K562 (cell line): ENCODE results near the gene PIK3AP1.

Experiments used
- ATF3 ChIP-seq, 2 experiments: fragments of 450-650 bp in 1 of 2; sonication (generic) in 1 of 2; formaldehyde crosslinking in 1 of 2; IDR thresholded peaks in 1 of 2; conservative IDR thresholded peaks in 1 of 2; 2 replicates each; pipeline versions ENCODE4 v1.6.1 to v1.8.1; 2016 to 2023; ENCODE audit warnings: mild to moderate bottlenecking in 2 of 2, moderate library complexity in 2 of 2, inconsistent platforms in 1 of 2, missing genetic modification reagents in 1 of 2
- C11orf30 ChIP-seq: fragments of 450-650 bp; IDR thresholded peaks from 2 replicates; pipeline ENCODE4 v1.6.1; 2016; ENCODE audit warnings: low read depth, mild to moderate bottlenecking
- EP300 ChIP-seq: IDR thresholded peaks from 2 replicates; pipeline ENCODE4 v1.6.1; 2012; ENCODE audit warnings: low read length, improper control_type of control experiment
- HNRNPLL ChIP-seq: fragments of 200-400 bp; formaldehyde crosslinking; IDR thresholded peaks from 2 replicates; pipeline ENCODE4 v1.6.1; 2017; ENCODE audit warnings: low read length, low read depth, mild to moderate bottlenecking; ENCODE audit not compliant: poor library complexity, severe bottlenecking
- NR3C1 ChIP-seq: sonication (generic); formaldehyde crosslinking; IDR thresholded peaks from 2 replicates; pipeline ENCODE4 v1.8.1; 2022; ENCODE audit warnings: missing genetic modification reagents
- PHTF2 ChIP-seq: fragments of 250-450 bp; sonication (Bioruptor Pico); IDR thresholded peaks from 2 replicates; pipeline ENCODE4 v1.5.0; 2021; ENCODE audit warnings: mild to moderate bottlenecking
- POLR2A ChIP-seq: fragments of 450-650 bp; conservative IDR thresholded peaks from 2 replicates; pipeline ENCODE4 v1.6.1; 2016
- RAD21 ChIP-seq, 2 experiments: fragments of 250-450 bp in 1 of 2; fragments of 450-650 bp in 1 of 2; sonication (Bioruptor Pico) in 1 of 2; formaldehyde crosslinking in 1 of 2; IDR thresholded peaks in 1 of 2; conservative IDR thresholded peaks in 1 of 2; 2 replicates each; pipeline versions ENCODE4 v1.4.0 to v1.8.0; 2020 to 2022; ENCODE audit warnings: mild to moderate bottlenecking in 2 of 2, moderate library complexity in 1 of 2
- TOE1 ChIP-seq, 2 experiments: fragments of 450-650 bp in 1 of 2; sonication (generic) in 1 of 2; formaldehyde crosslinking in 1 of 2; IDR thresholded peaks; 2 replicates each; pipeline versions ENCODE4 v1.7.1 to v1.8.0; 2016 to 2022; ENCODE audit warnings: borderline replicate concordance in 2 of 2, mild to moderate bottlenecking in 2 of 2, antibody characterized with exemption in 1 of 2, inconsistent platforms in 1 of 2, low read depth in 1 of 2, missing genetic modification reagents in 1 of 2, moderate library complexity in 1 of 2
- ZNF133 ChIP-seq: fragments of 250-450 bp; sonication (Bioruptor Pico); IDR thresholded peaks from 2 replicates; pipeline ENCODE4 v1.4.0; 2020; ENCODE audit warnings: mild to moderate bottlenecking

GRCh38 chr10:96596422-96597407 is 123.6 kb downstream of the PIK3AP1 start:
- TF ChIP-seq NR3C1 (CRISPR knock-in tag) (no peak), PHTF2 (CRISPR knock-in tag) (no peak), ATF3 (IDR thresholded peaks at IDR 0.05) (no peak), ATF3 (CRISPR knock-in tag; conservative IDR thresholded peaks at IDR 0.05) (no peak), C11orf30 (no peak), ZNF133 (CRISPR knock-in tag) (no peak), TOE1 (IDR thresholded peaks at IDR 0.05; ENCODE audit: borderline replicate concordance) (no peak), TOE1 (CRISPR knock-in tag; IDR thresholded peaks at IDR 0.05; ENCODE audit: borderline replicate concordance, low read depth) (no peak), POLR2A (no peak), EP300 (no peak; the same call in 1 of the 2 replicates), RAD21 (CRISPR knock-in tag; conservative IDR thresholded peaks at IDR 0.05 in 1 of 2, IDR thresholded peaks at IDR 0.05 in 1 of 2) (no peak), HNRNPLL (no peak)
